H9 (cell line): Measurements from ENCODE around the gene CCR2. TPM values are rescaled to one million over a fixed set of nuclear protein-coding genes. Genes with fewer than 3 reads are reported as not detected.

Experiments used
- DNase-seq: peaks from one replicate; pipeline ENCODE4 v3.0.0-alpha.2; 2017
- H2AFZ ChIP-seq: one replicate; pipeline ENCODE4 v1.6.1; 2013; ENCODE audit warnings: mild to moderate bottlenecking, low read length, control low read depth, moderate library complexity
- H2AK5ac ChIP-seq: 2 replicates; pipeline ENCODE4 v1.6.1; 2013; ENCODE audit warnings: low read length, control low read depth, mixed read lengths; ENCODE audit not compliant: insufficient read length
- H2BK120ac ChIP-seq: one replicate; pipeline ENCODE4 v1.6.1; 2013; ENCODE audit warnings: low read depth, mild to moderate bottlenecking, low read length, control low read depth, inconsistent platforms; ENCODE audit not compliant: poor library complexity, severe bottlenecking
- H2BK12ac ChIP-seq: 2 replicates; pipeline ENCODE4 v1.6.1; 2013; ENCODE audit warnings: low read length, control low read depth, mixed read lengths, low read depth; ENCODE audit not compliant: insufficient read length
- H2BK15ac ChIP-seq: 2 replicates; pipeline ENCODE4 v1.6.1; 2013; ENCODE audit warnings: low read depth, low read length, control low read depth
- H2BK20ac ChIP-seq: one replicate; pipeline ENCODE4 v1.6.1; 2013; ENCODE audit warnings: low read depth, mild to moderate bottlenecking, low read length, control low read depth, inconsistent platforms; ENCODE audit not compliant: poor library complexity, severe bottlenecking
- H2BK5ac ChIP-seq: 2 replicates; pipeline ENCODE4 v1.6.1; 2013; ENCODE audit warnings: low read length, control low read depth, mixed read lengths; ENCODE audit not compliant: insufficient read length
- H3K14ac ChIP-seq: 2 replicates; pipeline ENCODE4 v1.6.1; 2013; ENCODE audit warnings: low read length, control low read depth; ENCODE audit not compliant: insufficient read depth
- H3K18ac ChIP-seq: 2 replicates; pipeline ENCODE4 v1.6.1; 2013; ENCODE audit warnings: low read depth, mild to moderate bottlenecking, mixed read lengths, low read length, control low read depth; ENCODE audit not compliant: insufficient read length
- H3K23ac ChIP-seq: 2 replicates; pipeline ENCODE4 v1.6.1; 2013; ENCODE audit warnings: low read length, control low read depth, mixed read lengths, low read depth; ENCODE audit not compliant: insufficient read length
- H3K23me2 ChIP-seq: 2 replicates; pipeline ENCODE4 v1.6.1; 2013; ENCODE audit warnings: low read depth, mild to moderate bottlenecking, mixed read lengths, low read length, control low read depth; ENCODE audit not compliant: insufficient read length, poor library complexity, severe bottlenecking
- H3K27ac ChIP-seq: 2 replicates; pipeline ENCODE4 v1.5.1; 2013; ENCODE audit warnings: low read length, control low read depth, mixed read lengths, low read depth; ENCODE audit not compliant: insufficient read length
- H3K27me3 ChIP-seq: 2 replicates; pipeline ENCODE4 v1.6.1; 2013; ENCODE audit warnings: low read length, control low read depth, inconsistent platforms; ENCODE audit not compliant: insufficient read depth
- H3K4ac ChIP-seq: 2 replicates; pipeline ENCODE4 v1.6.1; 2013; ENCODE audit warnings: low read depth, mild to moderate bottlenecking, control low read depth, inconsistent platforms, low read length, moderate library complexity
- H3K4me1 ChIP-seq: 2 replicates; pipeline ENCODE4 v1.6.1; 2013; ENCODE audit warnings: low read length, control low read depth, inconsistent platforms; ENCODE audit not compliant: insufficient read depth
- H3K4me2 ChIP-seq: 2 replicates; pipeline ENCODE4 v1.6.1; 2013; ENCODE audit warnings: low read length, control low read depth, mixed read lengths; ENCODE audit not compliant: insufficient read length, insufficient read depth
- H3K56ac ChIP-seq: 2 replicates; pipeline ENCODE4 v1.6.1; 2013; ENCODE audit warnings: low read depth, mild to moderate bottlenecking, mixed read lengths, low read length, control low read depth; ENCODE audit not compliant: insufficient read length
- H3K79me1 ChIP-seq: 2 replicates; pipeline ENCODE4 v1.6.1; 2013; ENCODE audit warnings: low read depth, mild to moderate bottlenecking, moderate library complexity, low read length, control low read depth, inconsistent platforms; ENCODE audit not compliant: insufficient read depth, poor library complexity, severe bottlenecking
- H3K79me2 ChIP-seq: 2 replicates; pipeline ENCODE4 v1.6.1; 2013; ENCODE audit warnings: low read length, control low read depth, inconsistent platforms; ENCODE audit not compliant: insufficient read depth
- H3K9ac ChIP-seq: 2 replicates; pipeline ENCODE4 v1.6.1; 2013; ENCODE audit warnings: low read length, control low read depth, mixed read lengths; ENCODE audit not compliant: insufficient read length; ENCODE audit errors: extremely low read depth
- H3K9me3 ChIP-seq: one replicate; pipeline ENCODE4 v1.6.1; 2013; ENCODE audit warnings: low read depth, low read length, inconsistent platforms; ENCODE audit not compliant: control insufficient read depth
- H3T11ph ChIP-seq: one replicate; pipeline ENCODE4 v1.6.1; 2013; ENCODE audit warnings: mild to moderate bottlenecking, low read length, control low read depth, inconsistent platforms
- H4K20me1 ChIP-seq: one replicate; pipeline ENCODE4 v1.6.1; 2013; ENCODE audit not compliant: control insufficient read depth, insufficient read length, insufficient read depth
- H4K5ac ChIP-seq: 2 replicates; pipeline ENCODE4 v1.6.1; 2013; ENCODE audit warnings: low read depth, mild to moderate bottlenecking, mixed read lengths, low read length, control low read depth; ENCODE audit not compliant: insufficient read length
- H4K8ac ChIP-seq: replicated peaks from 2 replicates; pipeline ENCODE4 v1.6.1; 2013; ENCODE audit warnings: low read length, control low read depth, mixed read lengths, low read depth; ENCODE audit not compliant: insufficient read length
- H4K91ac ChIP-seq: 2 replicates; pipeline ENCODE4 v1.6.1; 2013; ENCODE audit warnings: low read depth, mild to moderate bottlenecking, moderate library complexity, mixed read lengths, low read length, control low read depth; ENCODE audit not compliant: insufficient read length
- H3K27ac Mint-ChIP-seq, 3 experiments: 2 replicates in 2 of 3; 3 replicates in 1 of 3; pipeline ENCODE4 v1.8.0; 2020 to 2021; ENCODE audit warnings: mixed read lengths in 3 of 3, mild to moderate bottlenecking in 1 of 3, moderate library complexity in 1 of 3
- H3K27me3 Mint-ChIP-seq: 2 replicates; pipeline ENCODE4 v1.8.0; 2021; ENCODE audit warnings: low read depth, mild to moderate bottlenecking, moderate library complexity, mixed read lengths
- H3K36me3 Mint-ChIP-seq, 3 experiments: 2 replicates in 2 of 3; 3 replicates in 1 of 3; pipeline ENCODE4 v1.8.0; 2020 to 2021; ENCODE audit warnings: low read depth in 3 of 3, mixed read lengths in 3 of 3; ENCODE audit not compliant: insufficient read depth in 1 of 3
- H3K4me1 Mint-ChIP-seq, 2 experiments: 2 replicates each; pipeline ENCODE4 v1.8.0; 2020; ENCODE audit warnings: mixed read lengths in 2 of 2
- H3K4me3 Mint-ChIP-seq, 2 experiments: 2 replicates in 1 of 2; 3 replicates in 1 of 2; pipeline ENCODE4 v1.8.0; 2020 to 2021; ENCODE audit warnings: mild to moderate bottlenecking in 2 of 2, mixed read lengths in 2 of 2, moderate library complexity in 1 of 2
- H3K9me3 Mint-ChIP-seq, 2 experiments: 2 replicates in 1 of 2; 3 replicates in 1 of 2; pipeline ENCODE4 v1.8.0; 2020; ENCODE audit warnings: mild to moderate bottlenecking in 2 of 2, mixed read lengths in 2 of 2, moderate library complexity in 1 of 2
- CTCF ChIP-seq: fragments of 200-600 bp; sonication (generic); conservative IDR thresholded peaks from 3 replicates; pipeline ENCODE4 v1.8.0; 2021; ENCODE audit warnings: antibody characterized with exemption, mild to moderate bottlenecking
- WGBS: extraction: QIAGEN DNeasy Blood & Tissue Kit; methylation state at CpG from one replicate; pipeline ENCODE4 v1.1.7; 2013; ENCODE audit warnings: missing lambda C conversion rate, low lambda C conversion rate, mixed read lengths; ENCODE audit not compliant: insufficient read length; ENCODE audit errors: extremely low coverage; 5-methylcytosine and 5-hydroxymethylcytosine counted together
- total RNA-seq: library from RNA; stranded (reverse); gene quantifications from 2 replicates; pipeline ENCODE4 v1.2.1, GENCODE V29; 2021

The CCR2 gene
- total RNA-seq, 1 experiment from 2014 or later = not detected

DNA sequence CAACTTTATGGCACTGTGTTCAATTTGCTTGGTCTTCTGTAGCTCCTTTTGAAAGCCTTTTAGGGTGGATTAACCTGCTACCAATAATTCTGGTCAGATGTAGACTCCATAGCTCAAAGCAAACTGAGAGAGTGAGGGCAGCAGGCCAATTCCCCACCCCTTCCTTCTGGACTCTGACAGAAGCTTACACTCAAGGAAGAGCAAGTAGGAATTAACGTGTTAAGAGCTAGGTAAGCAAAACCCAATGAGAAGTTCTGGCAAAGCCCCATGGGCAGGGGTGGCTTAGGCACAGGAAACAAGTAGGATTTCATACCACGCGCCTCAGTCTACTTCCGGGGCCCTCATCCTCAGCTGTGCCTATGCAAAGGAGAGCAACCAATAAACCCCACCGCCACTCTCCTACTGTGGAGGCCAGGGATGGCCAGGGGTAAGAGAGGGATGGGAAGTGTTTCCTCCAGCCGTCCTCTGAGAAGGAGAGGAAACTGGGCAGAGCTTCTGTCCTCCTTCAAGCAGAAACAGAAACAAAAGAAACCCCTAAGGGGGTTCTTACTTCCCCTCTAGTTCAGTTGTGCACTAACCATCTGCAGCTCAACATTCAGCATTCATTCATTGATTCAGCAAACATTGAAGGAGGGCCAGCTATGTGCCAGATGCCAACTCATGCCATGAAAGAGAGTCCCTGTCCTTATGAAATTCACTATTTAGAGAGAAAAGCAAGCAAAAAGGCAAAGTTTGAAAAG is 29.5 kb downstream of the CCR2 start:
- Histone ChIP-seq H3K79me1 (no peaks in the 10 kb centered on the region), H2BK120ac (no peak overlapping the region), H3K27me3 (no peaks in the 10 kb centered on the region), H4K20me1 (no peaks in the 10 kb centered on the region), H2AK5ac (no peak overlapping the region), H3K9ac (no peak overlapping the region), H3K4me1 (peaks cover 8% of the 10 kb centered on the region; the same call in 1 of the 2 replicates), H3K27ac (no peak overlapping the region), H2BK20ac (no peak overlapping the region), H3K23ac (no peak overlapping the region), H2AFZ (no peak overlapping the region), H2BK5ac (no peak overlapping the region), H2BK12ac (no peak overlapping the region), H3K14ac (no peak overlapping the region), H3K79me2 (no peaks in the 10 kb centered on the region), H4K8ac (no peak overlapping the region), H4K91ac (no peak overlapping the region), H3K56ac (no peak overlapping the region), H3K4ac (no peak overlapping the region), H4K5ac (no peak overlapping the region), H3K4me2 (no peak overlapping the region), H3K23me2 (no peaks in the 10 kb centered on the region), H3K18ac (no peak overlapping the region), H3K9me3 (no peaks in the 10 kb centered on the region), H2BK15ac (no peak overlapping the region), H3T11ph (no peak overlapping the region)
- WGBS = no CpG with 5 or more reads among the region's 6 CpGs
- no peak for DNase-seq
- H3K27me3 Mint-ChIP-seq = no peaks in the 10 kb centered on the region
- no peak overlapping the region for H3K27ac Mint-ChIP-seq
- no peak for TF ChIP-seq CTCF
- no peaks in the 10 kb centered on the region for H3K36me3 Mint-ChIP-seq
- H3K4me3 Mint-ChIP-seq = no peak overlapping the region
- H3K9me3 Mint-ChIP-seq = peaks cover 0 to 3% of the 10 kb centered on the region in 2 experiments; a peak in 2 of 5 replicates
- H3K4me1 Mint-ChIP-seq = peaks cover 29 to 30% of the 10 kb centered on the region in 2 experiments
